DOHH2 (cell line): ENCODE results near the gene RTL5.

Experiments
- H3F3A ChIP-seq: fragments of 200-600 bp; sonication (generic), shearing (Covaris generic); 2 replicates; pipeline ENCODE4 v1.6.0; 2016; ENCODE audit warnings: antibody characterized with exemption, mild to moderate bottlenecking; ENCODE audit not compliant: control insufficient read depth, insufficient read depth
- H3K27ac ChIP-seq: fragments of 200-600 bp; sonication (generic); 2 replicates; pipeline ENCODE4 v1.5.1; 2014; ENCODE audit warnings: low read depth, mild to moderate bottlenecking, low read length, moderate library complexity
- H3K27me3 ChIP-seq: fragments of 200-600 bp; sonication (generic); 2 replicates; pipeline ENCODE4 v1.6.1; 2014; ENCODE audit warnings: mild to moderate bottlenecking, low read length, mixed read lengths; ENCODE audit not compliant: control insufficient read depth
- H3K36me3 ChIP-seq: fragments of 200-600 bp; sonication (generic); 2 replicates; pipeline ENCODE4 v1.6.1; 2014; ENCODE audit warnings: mild to moderate bottlenecking, low read length, moderate library complexity, mixed read lengths; ENCODE audit not compliant: control insufficient read depth
- H3K4me1 ChIP-seq: fragments of 200-600 bp; sonication (generic); 2 replicates; pipeline ENCODE4 v1.6.1; 2014; ENCODE audit warnings: mild to moderate bottlenecking, low read length, mixed read lengths; ENCODE audit not compliant: control insufficient read depth
- H3K4me2 ChIP-seq: fragments of 200-600 bp; sonication (generic); 2 replicates; pipeline ENCODE4 v1.6.0; 2014; ENCODE audit warnings: mild to moderate bottlenecking, low read length, moderate library complexity
- H3K4me3 ChIP-seq: fragments of 200-600 bp; sonication (generic); 2 replicates; pipeline ENCODE4 v1.5.1; 2014; ENCODE audit warnings: mild to moderate bottlenecking, low read length, mixed read lengths
- H3K79me2 ChIP-seq: fragments of 200-600 bp; sonication (generic); 2 replicates; pipeline ENCODE4 v1.6.1; 2014; ENCODE audit warnings: mild to moderate bottlenecking, low read length, mixed read lengths; ENCODE audit not compliant: control insufficient read depth
- H3K9me2 ChIP-seq: fragments of 200-600 bp; sonication (generic); replicated peaks from 2 replicates; pipeline ENCODE4 v1.6.1; 2014; ENCODE audit warnings: mild to moderate bottlenecking, low read length, mixed read lengths; ENCODE audit not compliant: control insufficient read depth
- H3K9me3 ChIP-seq: fragments of 200-600 bp; sonication (generic); 2 replicates; pipeline ENCODE4 v1.6.1; 2014; ENCODE audit warnings: antibody characterized with exemption, low read length, mixed read lengths; ENCODE audit not compliant: control insufficient read depth, insufficient read depth
- H4K20me1 ChIP-seq: fragments of 200-600 bp; sonication (generic); 2 replicates; pipeline ENCODE4 v1.6.0; 2014; ENCODE audit warnings: low read depth, mild to moderate bottlenecking, antibody characterized with exemption, low read length, moderate library complexity; ENCODE audit not compliant: control insufficient read depth, insufficient read depth
- EZH2phosphoT487 ChIP-seq: fragments of 200-600 bp; sonication (generic); IDR thresholded peaks from 2 replicates; pipeline ENCODE4 v1.6.1; 2017; ENCODE audit warnings: borderline replicate concordance, mild to moderate bottlenecking, antibody characterized with exemption, low read length, moderate library complexity, mixed read lengths
- TF ChIP-seq, protein P1 (sequence below): fragments of 200-600 bp; sonication (generic); IDR thresholded peaks from one replicate; pipeline ENCODE4 v1.5.1; 2014; ENCODE audit warnings: antibody characterized with exemption, mild to moderate bottlenecking, low read depth, low read length; ENCODE audit not compliant: poor library complexity, severe bottlenecking

Gene RTL5

DNA sequence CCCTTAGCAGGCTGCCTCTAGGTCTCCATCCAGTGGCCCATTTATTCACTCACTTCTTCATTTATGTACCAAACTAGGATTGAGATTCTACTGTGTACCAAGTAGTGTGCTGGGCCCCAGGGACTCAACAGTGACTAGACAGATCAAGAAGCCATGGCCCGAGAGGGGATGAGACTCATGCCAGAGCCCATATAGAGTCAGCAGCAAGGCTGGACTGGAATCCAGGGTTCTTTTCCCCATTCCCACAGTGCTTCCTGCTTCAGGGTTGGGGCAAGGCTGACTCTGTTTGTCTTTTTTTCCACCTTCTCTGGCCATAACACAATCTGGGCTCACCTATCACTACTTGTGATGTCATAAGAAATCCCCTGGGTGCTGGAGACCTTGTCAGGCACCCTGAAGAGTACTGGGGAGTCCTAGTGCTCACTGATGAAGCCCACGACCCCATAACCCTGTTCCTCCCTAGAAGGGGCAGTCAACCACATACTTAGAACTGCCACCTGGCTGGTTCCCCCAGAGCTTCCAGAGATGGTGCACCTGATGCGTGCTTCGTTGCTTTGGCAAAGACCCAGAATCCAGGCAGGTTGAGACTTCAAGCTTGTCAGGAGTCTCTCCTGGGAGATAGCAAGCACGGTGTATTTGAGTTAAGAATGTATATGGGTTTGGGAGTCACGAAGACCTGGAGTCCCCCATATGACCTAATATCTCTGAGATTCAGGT lies 6.2 kb downstream of the RTL5 start:
- Histone ChIP-seq H4K20me1 (no peaks in the 10 kb centered on the region), H3K27me3 (no peaks in the 10 kb centered on the region), H3K4me3 (no peak overlapping the region), H3K9me2 (no peaks in the 10 kb centered on the region), H3K27ac (no peak overlapping the region), H3K36me3 (no peaks in the 10 kb centered on the region), H3K9me3 (no peaks in the 10 kb centered on the region), H3F3A (no peaks in the 10 kb centered on the region), H3K4me2 (no peak overlapping the region), H3K4me1 (no peaks in the 10 kb centered on the region), H3K79me2 (no peaks in the 10 kb centered on the region)
- TF ChIP-seq, protein P1, sequence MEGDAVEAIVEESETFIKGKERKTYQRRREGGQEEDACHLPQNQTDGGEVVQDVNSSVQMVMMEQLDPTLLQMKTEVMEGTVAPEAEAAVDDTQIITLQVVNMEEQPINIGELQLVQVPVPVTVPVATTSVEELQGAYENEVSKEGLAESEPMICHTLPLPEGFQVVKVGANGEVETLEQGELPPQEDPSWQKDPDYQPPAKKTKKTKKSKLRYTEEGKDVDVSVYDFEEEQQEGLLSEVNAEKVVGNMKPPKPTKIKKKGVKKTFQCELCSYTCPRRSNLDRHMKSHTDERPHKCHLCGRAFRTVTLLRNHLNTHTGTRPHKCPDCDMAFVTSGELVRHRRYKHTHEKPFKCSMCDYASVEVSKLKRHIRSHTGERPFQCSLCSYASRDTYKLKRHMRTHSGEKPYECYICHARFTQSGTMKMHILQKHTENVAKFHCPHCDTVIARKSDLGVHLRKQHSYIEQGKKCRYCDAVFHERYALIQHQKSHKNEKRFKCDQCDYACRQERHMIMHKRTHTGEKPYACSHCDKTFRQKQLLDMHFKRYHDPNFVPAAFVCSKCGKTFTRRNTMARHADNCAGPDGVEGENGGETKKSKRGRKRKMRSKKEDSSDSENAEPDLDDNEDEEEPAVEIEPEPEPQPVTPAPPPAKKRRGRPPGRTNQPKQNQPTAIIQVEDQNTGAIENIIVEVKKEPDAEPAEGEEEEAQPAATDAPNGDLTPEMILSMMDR: no peak
- TF ChIP-seq EZH2phosphoT487: no peak

- H3F3A ChIP-seq: no peaks in the 10 kb centered on the region
- no peaks in the 10 kb centered on the region for H3K9me2 ChIP-seq
- H3K4me2 ChIP-seq: no peak overlapping the region
- TF ChIP-seq, protein P1: no peak
- no peak for TF ChIP-seq EZH2phosphoT487
- H3K27me3 ChIP-seq: no peaks in the 10 kb centered on the region
- H3K4me3 ChIP-seq: no peak overlapping the region
- H3K27ac ChIP-seq: no peak overlapping the region
- H3K79me2 ChIP-seq: no peaks in the 10 kb centered on the region
- H3K4me1 ChIP-seq: no peaks in the 10 kb centered on the region
- no peaks in the 10 kb centered on the region for H4K20me1 ChIP-seq
- H3K9me3 ChIP-seq: no peaks in the 10 kb centered on the region
- H3K36me3 ChIP-seq: no peaks in the 10 kb centered on the region
Measured at GRCh38 chrX:72124540-72125201, 7.0 kb downstream of the RTL5 start.

- Histone ChIP-seq H4K20me1 (no peaks in the 10 kb centered on the region), H3K9me3 (no peaks in the 10 kb centered on the region), H3K9me2 (no peaks in the 10 kb centered on the region), H3K4me3 (no peak overlapping the region), H3F3A (no peaks in the 10 kb centered on the region), H3K79me2 (no peaks in the 10 kb centered on the region), H3K4me2 (no peak overlapping the region), H3K4me1 (no peaks in the 10 kb centered on the region), H3K27me3 (no peaks in the 10 kb centered on the region), H3K27ac (no peak overlapping the region), H3K36me3 (no peaks in the 10 kb centered on the region)
- TF ChIP-seq, protein P1: no peak
- no peak for TF ChIP-seq EZH2phosphoT487
Measured at GRCh38 chrX:72123471-72124185, 8.1 kb downstream of the RTL5 start.
